Nephron progenitor cell (in vitro differentiated cells): ENCODE data around the gene ESPN.

Source experiments
- DNase-seq: peaks from one replicate; pipeline ENCODE4 v3.0.0; 2021
- H3K27ac Mint-ChIP-seq: 2 replicates; pipeline ENCODE4 v1.8.0; 2021; ENCODE audit warnings: mild to moderate bottlenecking, moderate library complexity, mixed read lengths
- H3K27me3 Mint-ChIP-seq: 2 replicates; pipeline ENCODE4 v1.8.0; 2021; ENCODE audit warnings: mild to moderate bottlenecking, low read depth, mixed read lengths; ENCODE audit not compliant: poor library complexity
- H3K36me3 Mint-ChIP-seq: 2 replicates; pipeline ENCODE4 v1.8.0; 2021; ENCODE audit warnings: low read depth, mixed read lengths
- H3K4me1 Mint-ChIP-seq: 2 replicates; pipeline ENCODE4 v1.8.0; 2021; ENCODE audit warnings: mixed read lengths
- H3K4me3 Mint-ChIP-seq: 2 replicates; pipeline ENCODE4 v1.8.0; 2021; ENCODE audit warnings: mild to moderate bottlenecking, moderate library complexity, mixed read lengths
- H3K9me3 Mint-ChIP-seq: 2 replicates; pipeline ENCODE4 v1.8.0; 2021; ENCODE audit warnings: mild to moderate bottlenecking, moderate library complexity, mixed read lengths
- TF ChIP-seq, protein P1 (sequence below): fragments of 200-600 bp; sonication (generic); IDR thresholded peaks from 2 replicates; pipeline ENCODE4 v1.5.0; 2021; ENCODE audit warnings: antibody characterized with exemption

Gene ESPN

DNA sequence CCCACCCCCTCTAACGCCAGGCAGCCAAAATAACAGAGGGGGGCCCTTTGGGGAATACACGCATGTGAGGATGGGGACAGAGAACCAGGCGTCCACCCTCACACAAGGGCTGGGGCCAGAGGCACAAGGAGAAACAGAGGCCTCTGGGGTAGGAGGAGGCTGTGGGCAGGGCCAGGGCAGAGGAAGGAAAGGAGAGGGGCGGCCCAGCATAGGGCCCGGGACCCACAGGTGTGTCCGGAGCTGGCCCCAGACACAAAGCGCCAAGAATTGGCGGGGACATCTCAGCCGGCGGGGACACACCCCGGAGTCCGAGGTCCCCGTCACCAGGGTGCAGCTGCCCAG lies 60.2 kb downstream of the ESPN start:
- no peak overlapping the region for H3K27ac Mint-ChIP-seq
- H3K9me3 Mint-ChIP-seq = no peaks in the 10 kb centered on the region
- peaks cover 4% of the 10 kb centered on the region for H3K36me3 Mint-ChIP-seq
- H3K27me3 Mint-ChIP-seq = peaks cover 42% of the 10 kb centered on the region
- TF ChIP-seq, protein P1, sequence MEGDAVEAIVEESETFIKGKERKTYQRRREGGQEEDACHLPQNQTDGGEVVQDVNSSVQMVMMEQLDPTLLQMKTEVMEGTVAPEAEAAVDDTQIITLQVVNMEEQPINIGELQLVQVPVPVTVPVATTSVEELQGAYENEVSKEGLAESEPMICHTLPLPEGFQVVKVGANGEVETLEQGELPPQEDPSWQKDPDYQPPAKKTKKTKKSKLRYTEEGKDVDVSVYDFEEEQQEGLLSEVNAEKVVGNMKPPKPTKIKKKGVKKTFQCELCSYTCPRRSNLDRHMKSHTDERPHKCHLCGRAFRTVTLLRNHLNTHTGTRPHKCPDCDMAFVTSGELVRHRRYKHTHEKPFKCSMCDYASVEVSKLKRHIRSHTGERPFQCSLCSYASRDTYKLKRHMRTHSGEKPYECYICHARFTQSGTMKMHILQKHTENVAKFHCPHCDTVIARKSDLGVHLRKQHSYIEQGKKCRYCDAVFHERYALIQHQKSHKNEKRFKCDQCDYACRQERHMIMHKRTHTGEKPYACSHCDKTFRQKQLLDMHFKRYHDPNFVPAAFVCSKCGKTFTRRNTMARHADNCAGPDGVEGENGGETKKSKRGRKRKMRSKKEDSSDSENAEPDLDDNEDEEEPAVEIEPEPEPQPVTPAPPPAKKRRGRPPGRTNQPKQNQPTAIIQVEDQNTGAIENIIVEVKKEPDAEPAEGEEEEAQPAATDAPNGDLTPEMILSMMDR = no peak
- H3K4me1 Mint-ChIP-seq = peaks cover 35% of the 10 kb centered on the region
- H3K4me3 Mint-ChIP-seq = peak overlapping the region; percentile 91
- no peak for DNase-seq

DNA sequence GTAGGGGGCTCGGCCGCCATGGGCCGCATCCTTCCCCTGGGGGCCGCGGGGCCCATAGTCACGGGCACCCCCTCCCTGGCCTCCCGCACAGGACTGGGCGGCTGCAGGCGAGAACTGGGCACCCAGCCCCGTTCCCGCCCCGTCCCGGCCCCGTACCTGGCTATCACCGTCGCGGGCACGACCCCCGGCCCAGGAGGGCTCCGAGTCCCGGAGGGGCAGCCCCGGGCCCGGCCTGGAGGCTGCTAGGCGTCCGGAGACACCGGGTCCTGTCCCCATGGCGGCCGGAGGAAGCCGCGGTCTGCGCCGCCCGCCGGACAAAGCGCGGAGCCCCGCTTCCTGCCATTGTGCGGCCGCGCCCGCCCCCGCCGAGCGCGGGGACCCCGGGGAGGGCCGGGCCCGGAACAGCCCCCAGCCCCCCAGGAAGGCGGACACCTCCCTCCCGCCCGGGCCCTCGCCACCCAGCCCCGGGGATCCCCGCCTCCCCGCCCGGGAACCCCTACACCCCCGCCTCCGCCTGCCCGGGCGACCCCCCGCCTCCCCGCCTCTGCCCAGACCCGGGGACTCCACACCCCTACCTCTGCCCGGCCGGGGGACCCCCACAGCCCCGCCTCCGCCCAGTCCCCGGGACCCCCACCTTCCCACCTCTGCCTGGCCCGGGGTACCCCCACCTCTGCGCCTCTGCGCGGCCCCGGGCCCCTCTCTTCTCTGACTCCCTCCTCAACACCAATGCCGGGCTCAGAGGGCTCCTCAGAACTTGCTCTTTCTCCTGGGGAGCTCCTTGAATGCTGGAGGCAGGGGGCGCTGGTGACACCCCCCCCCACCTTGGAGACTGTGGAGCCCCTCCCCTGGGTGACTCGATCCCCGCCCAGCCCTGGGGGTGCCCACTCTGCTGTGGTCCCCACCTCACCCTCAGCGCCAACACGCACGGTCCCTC lies 60.9 kb downstream of the ESPN start:
- no peak overlapping the region for H3K27ac Mint-ChIP-seq
- H3K36me3 Mint-ChIP-seq = peaks cover 4% of the 10 kb centered on the region
- TF ChIP-seq, protein P1 = no peak
- H3K27me3 Mint-ChIP-seq = peaks cover 42% of the 10 kb centered on the region
- peak overlapping the region; percentile 74 for H3K4me3 Mint-ChIP-seq
- peaks cover 35% of the 10 kb centered on the region for H3K4me1 Mint-ChIP-seq
- no peaks in the 10 kb centered on the region for H3K9me3 Mint-ChIP-seq
- peak; percentile 55 for DNase-seq

DNA sequence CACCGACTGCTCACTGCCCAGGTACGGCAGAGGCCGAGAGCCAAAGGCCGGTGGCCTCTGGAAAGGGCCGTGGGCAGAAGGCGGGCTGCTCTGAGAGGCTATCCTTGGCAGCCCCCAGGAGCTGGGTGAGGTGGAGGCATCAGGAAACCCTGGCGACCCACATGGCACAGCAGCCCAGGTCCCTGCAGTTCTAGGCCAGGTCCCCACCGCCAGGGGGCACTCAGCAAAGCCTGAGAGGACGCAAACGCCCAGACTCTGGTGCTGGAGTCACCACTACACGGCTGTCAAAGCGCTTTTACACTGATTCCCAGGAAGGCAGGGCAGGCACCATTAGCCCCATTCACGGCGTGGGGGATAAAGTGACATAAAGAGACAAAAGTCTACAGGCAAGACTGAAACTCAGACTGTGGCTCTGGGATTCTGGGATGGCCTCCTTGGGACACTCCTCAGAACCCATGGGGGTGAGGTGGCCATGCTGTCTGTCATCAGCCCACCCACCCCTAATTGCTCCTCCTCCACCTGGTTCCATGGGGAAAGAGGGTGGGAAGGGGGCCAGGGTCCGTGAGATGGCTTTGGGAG lies 61.9 kb downstream of the ESPN start:
- DNase-seq = peak; percentile 94
- Mint-ChIP-seq H3K27ac (no peak overlapping the region), H3K36me3 (peaks cover 4% of the 10 kb centered on the region), H3K4me1 (peaks cover 40% of the 10 kb centered on the region), H3K27me3 (peaks cover 38% of the 10 kb centered on the region), H3K9me3 (no peaks in the 10 kb centered on the region), H3K4me3 (peak overlapping the region; percentile 74)
- TF ChIP-seq, protein P1 = peak; percentile 88

DNA sequence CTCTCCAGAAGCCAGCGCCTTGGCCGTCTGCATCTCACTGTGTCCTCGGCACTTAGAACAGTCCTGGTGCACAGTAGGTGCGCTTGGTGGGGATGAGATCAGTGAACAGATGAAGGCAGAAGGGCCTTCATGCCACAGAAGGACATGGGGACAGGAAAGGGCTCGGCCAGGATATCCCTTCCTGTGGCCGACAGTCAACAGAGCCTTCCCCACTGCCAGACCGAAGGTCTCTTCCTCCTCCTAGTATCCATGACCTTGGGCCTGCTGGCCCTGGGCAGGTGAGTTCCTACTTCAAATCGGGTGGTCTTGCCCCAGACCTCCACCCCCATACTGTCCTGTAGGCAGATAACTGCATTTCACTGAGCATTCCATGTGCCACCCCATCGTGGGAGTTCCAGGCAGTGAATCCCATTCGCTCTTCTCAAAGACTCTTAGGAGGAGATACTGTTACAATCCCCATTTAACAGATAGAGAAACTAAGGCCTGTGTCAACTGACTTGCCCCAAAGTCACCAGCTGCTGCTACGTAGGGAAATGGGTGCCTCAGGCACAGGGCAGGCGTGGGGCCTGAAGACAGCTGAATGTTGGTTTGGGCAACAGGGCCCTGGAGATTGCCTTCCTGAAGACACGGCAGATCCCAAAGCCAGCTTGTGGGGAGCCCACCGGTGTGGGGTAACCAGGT lies 63.4 kb downstream of the ESPN start:
- Mint-ChIP-seq H3K27ac (no peak overlapping the region), H3K36me3 (no peaks in the 10 kb centered on the region), H3K4me1 (peaks cover 41% of the 10 kb centered on the region)

DNA sequence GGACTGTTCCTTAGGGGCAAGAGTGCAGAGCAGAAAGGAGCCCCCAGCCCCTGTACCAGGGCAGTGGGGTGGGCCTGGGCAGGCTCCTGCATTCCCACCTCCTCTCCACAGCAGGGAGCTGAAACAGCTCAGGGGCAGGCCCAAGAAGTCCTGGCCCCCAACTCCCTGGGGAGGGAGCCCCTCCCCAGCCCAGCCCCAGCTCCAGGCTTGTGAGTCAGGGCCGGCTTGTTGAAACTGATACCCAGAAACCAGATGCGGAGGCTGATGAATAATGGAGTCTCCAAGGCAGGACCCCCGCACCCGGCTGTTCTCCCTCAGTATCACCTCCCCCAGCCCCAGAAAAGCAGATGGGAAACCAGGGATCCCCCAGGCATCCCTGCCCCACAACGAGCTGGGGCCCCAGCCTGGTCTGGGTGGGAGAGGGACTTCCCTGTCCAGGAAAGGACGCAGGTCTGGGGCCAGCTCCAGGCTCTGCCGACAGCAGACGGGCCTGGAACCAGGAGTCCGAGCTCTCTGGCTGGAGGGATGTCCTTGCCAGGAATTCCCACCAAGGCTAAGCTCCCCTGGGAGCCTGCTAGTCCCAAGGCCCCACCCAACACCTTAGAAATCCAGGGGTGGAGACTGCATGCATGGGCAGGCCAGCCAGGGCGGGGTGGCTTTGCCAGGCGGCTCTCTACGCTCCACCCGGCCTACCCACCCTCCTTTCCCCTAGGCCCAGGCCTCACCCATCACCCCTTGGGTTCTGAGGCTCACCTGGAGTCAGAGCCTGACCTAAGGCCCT lies 64.2 kb downstream of the ESPN start:
- H3K9me3 Mint-ChIP-seq = no peaks in the 10 kb centered on the region
- H3K27me3 Mint-ChIP-seq = peaks cover 26% of the 10 kb centered on the region
- TF ChIP-seq, protein P1 = no peak
- no peak overlapping the region for H3K27ac Mint-ChIP-seq
- no peak overlapping the region for H3K4me3 Mint-ChIP-seq
- no peaks in the 10 kb centered on the region for H3K36me3 Mint-ChIP-seq
- peak; percentile 33 for DNase-seq
- H3K4me1 Mint-ChIP-seq = peaks cover 41% of the 10 kb centered on the region

More for the DNA sequence above, 63.4 kb downstream of the ESPN start:
- no peak for DNase-seq
- H3K4me3 Mint-ChIP-seq = no peak overlapping the region
- TF ChIP-seq, protein P1 = no peak
- no peaks in the 10 kb centered on the region for H3K9me3 Mint-ChIP-seq
- peaks cover 35% of the 10 kb centered on the region for H3K27me3 Mint-ChIP-seq
